ENCODE data around the gene SSR1.

GRCh38 chr6:7268362-7268761 lies 44.6 kb downstream of the SSR1 start:
- TF ChIP-seq GATA3 (IDR thresholded peaks at IDR 0.05; ENCODE audit: low read depth, low read length) (no peak), GATA2 (IDR thresholded peaks at IDR 0.05; ENCODE audit: low read depth, low read length) (no peak)
